A204.1 (cell line): ENCODE data around the gene RHOBTB1.
"Not testable (repeated sequence)": the region's sequence is repeated elsewhere in the genome, so short reads cannot be mapped to it uniquely, and the experiment has no call there.

Experiments used
- FAIRE-seq: peaks from 2 replicates; lab custom pipeline; 2012; peaks lifted over from hg19 to GRCh38; lab: Jason Lieb, UNC

Gene RHOBTB1

DNA sequence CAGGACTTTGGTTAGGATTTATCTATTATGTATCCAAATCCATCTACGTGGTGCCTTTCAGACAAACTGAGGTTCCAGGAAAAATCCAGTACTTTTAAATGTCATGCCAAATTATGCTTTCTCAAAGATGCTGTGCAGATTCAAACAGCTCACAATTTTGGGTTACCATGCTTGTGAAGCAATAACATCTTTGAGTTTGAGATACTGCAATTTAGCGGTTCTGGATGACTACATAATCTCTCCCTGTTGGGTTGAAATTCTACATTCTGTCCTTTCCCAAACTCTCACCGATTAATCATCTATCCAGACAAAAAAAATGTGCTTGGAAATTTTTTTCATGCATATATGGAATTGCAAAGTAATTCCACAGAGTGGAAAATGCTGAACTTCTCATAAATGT lies 3.5 kb downstream of the RHOBTB1 start:
- no peak for FAIRE-seq

DNA sequence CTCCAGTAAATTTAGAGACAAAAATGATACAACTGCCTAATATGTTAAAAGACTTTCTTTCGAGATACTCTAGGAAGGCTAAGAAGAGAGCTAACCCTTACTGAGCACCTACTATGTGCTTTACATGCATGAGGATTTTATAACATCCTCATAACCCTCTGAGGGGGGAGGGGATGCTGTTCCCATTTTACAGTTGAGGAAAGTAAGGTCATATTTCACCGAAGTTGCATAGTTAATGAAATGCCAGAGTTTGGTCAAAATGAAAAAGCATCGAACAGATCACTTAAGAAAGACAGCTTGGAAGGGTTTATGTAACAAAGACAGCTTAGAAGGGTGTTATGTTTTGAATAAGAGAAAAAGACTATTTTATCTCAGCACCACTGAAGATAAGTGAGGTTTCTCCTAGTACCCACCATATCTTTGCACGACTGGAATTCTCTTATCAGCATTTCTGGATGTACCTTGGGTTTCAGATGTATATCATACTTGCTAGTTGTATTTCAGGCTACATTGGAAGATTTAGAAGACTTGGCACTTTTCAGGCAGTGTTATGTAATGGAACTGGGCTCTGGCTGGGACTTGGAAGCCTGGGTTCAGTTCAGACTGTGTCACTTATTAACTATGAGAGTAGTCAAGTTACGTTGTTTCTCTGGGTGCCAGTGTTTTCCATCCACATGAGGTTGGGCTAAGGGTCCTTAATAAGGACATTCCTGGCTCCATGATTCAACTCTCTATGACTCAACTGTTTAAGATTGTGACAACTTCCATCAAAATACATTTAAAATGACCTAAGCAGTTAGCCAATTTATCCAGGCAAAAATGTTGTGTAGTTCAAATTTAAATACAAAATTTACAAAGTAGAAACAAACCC lies 6.0 kb downstream of the RHOBTB1 start:
- FAIRE-seq: no peak

DNA sequence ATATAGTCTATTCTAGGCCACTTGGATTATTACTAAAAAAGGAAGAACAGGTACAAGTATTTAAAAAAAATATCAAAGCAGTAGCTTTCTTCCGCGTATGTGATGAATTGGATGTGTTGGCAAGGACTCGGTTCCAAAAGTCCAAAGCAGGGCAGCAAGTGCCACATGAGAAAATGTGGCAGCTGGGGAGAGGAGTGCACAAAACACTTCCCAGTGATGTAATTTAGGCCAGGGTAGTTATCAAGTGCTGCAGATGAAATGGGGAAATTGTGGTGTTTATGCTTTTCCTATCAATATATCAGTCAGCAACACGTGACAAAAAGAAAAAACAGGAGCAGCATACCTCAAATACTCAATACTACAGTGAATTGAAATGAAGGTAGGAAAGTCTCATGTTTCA lies 7.0 kb downstream of the RHOBTB1 start:
- no peak for FAIRE-seq

DNA sequence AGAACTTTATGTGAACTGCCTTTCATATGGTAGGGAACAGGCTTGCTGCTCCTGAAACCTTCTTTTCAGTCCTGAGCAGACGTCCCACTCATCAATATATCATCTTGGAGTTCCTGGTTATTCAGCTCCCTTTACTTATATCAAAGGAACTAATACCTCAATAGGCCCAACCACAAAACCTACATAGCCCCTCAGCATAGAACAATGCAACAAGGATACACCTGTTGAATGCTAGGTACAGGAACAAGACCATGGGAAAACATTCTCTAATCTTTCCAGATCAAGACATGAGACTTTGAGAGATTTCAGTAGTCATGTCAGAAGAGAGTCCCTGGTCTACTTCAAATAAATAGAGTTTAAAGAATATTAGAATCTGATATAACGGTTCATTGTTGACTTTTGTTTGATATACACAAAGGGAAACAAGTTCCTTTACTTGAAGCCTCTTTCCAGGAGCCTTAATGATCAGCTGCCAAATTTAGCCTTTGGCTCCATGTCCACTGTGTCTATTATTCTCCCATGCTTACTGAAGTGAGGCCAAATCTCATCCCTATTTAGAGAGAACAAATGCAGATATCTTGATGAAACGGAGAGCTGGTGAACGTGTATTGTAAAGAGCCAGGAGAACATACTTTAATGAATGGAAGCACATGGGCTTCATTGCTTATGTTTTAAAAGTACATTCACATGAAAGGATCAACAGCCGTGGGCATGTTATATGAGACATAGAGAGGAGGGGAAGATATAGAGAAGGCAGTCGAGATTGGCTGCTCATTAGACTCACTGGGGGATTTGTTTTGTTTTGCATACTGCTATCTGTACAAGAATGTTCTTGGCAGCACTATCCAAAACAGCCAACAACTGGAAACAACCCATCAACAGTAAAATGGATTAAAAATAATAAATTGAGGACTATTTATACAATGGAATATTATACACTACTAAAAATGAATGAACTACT lies 9.5 kb downstream of the RHOBTB1 start:
- FAIRE-seq: no peak

DNA sequence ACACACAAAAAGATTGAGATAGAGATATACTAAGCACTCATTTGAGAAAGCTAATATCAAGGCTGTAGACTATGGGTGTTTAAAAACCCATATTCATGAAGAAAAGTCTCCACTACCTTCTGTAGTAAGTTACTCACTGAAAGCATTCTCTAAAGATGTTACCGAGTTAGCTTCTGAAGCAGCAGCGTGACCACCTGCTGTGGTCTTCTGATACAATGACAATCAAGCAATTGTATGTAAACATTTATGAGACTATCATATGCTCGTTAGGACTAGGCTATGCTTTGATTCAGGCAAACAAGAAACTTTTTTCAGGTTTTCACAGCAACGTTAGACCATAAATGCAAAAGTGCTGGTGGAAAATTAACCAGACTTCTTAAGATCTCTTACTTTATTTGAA lies 11.2 kb downstream of the RHOBTB1 start:
- FAIRE-seq: no peak

DNA sequence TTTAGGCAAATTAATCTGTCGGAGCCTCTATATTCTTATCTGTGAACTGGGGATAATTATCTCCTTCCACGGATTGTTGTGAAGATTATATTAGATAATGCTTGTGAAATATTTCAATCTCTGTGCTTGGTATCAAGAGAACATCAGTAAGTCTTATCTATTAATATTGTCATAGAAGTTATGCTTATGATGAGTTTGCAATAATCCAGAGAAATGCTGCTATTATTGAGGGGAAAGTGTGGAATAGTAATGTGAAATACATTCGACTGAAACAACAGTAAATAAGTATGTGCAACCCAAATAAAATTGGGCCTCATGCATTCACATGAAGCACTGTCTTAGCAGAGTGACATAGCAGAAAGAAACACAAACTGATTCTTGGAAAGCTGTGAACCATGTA lies 13.7 kb downstream of the RHOBTB1 start:
- no peak for FAIRE-seq

DNA sequence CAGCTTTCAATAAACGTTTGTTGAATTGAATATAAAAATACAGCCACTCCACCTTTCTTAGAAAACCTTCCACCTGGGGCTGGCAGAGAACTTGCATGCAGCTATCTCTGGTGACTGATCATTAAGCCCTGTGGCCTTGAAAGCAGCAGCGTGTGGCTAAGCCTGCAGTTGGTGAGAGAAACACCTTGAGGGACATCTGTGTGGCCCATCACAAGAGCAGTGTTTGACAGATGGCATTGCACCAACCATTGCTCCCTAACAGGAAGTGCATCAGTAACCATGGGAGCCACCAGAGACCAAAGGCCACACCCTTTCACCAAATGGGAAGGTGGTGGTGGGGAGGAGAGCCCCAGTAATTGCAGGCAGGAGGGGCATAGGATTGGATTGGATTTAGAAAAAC lies 22.4 kb downstream of the RHOBTB1 start:
- no peak for FAIRE-seq

DNA sequence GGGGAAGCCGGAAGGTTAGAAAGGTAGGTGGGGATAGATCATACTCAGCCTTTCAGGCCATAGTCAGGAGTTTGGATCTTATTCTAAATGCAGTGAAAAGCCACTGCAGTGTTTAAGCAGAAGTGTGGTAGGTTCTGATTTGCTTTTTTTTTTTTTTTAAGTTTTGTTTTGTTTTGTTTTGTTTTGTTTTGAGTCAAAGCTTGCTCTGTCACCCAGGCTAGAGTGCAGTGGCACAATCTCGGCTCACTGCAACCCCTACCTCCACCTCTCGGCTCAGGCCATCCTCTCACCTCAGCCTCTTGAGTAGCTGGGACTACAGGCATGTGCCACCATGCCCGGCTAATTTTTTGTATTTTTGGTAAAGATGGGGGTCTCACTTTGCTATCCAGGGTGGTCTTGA lies 23.5 kb downstream of the RHOBTB1 start:
- FAIRE-seq: no peak

DNA sequence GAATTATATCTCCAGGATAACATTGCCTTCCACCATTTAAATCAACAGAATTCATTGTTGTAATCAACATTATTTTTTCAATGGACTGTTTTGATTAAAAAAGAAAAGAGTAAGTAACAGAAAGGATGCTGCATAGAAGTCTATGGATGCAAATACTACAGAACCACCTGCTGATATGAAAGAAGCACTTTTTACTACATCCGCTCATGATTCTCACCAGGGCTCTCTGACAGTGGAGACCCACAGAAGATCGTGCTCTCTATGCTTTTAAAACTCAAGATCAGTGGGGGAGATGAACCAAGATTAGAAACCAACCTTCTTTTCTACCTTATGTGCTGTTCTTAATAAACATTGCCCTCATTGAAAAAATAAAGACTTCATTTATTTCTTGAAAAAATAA lies 24.4 kb downstream of the RHOBTB1 start:
- FAIRE-seq: no peak

DNA sequence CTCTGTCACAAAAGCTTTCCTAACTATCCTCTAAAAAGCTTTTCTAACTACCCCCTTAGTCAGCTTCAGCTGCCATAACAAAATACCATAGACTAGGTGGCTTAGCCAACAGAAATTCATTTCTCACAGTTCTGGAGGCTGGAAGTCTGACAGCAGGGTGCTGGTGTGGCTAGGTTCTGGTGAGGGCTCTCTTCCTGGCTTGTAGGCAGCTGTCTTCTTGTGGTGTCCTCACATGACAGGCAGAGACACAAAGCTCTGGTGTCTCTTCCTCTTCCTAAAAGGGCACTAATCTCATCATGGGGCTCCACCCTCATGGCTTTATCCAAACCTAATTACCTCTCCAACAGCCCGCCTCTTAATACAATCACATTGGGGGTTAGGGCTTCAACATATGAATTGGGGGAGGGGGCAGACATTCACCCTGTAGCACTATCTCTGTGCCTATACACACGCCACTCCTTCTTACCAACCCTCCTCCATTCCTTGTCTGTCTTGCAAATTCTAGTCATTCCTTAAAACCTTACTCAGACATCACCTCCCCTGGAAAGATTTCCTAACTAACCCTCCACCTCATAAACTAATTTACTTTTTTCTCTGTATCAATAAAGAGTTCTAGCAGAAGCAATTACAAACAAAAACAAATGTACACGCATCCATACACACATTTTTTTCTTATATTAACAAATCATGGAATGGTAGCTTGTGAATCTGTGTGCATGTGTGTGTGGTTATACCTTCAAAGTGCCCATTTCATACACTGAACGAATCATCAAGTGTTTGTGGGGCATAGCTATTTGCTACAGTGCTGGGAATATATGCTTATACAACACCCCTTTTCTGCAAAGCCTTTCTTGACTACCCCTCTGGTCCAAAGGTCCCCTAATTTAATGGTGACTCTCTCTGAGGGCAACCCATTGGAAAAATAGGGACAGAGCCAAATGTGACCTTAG lies 26.4 kb downstream of the RHOBTB1 start:
- no peak for FAIRE-seq

DNA sequence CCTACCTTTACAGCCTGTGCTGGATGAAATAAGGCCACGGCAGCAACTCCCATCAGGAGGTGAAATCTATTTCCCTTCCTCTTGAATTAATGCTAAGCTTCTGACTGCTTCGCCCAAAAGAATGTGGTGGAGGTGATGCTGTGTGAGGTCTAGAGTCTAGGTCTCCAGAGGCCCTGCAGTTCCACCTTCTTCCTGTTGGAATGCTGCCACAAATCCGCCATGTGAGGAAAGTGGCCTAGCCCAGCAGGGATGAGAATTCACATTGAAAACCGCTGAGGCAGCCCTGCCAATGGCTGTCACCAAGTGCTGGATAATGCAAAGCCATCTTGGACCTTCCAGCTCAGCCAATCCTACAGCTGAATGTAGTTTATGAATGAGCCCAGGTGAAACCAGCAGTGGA lies 28.0 kb downstream of the RHOBTB1 start:
- FAIRE-seq: no peak

DNA sequence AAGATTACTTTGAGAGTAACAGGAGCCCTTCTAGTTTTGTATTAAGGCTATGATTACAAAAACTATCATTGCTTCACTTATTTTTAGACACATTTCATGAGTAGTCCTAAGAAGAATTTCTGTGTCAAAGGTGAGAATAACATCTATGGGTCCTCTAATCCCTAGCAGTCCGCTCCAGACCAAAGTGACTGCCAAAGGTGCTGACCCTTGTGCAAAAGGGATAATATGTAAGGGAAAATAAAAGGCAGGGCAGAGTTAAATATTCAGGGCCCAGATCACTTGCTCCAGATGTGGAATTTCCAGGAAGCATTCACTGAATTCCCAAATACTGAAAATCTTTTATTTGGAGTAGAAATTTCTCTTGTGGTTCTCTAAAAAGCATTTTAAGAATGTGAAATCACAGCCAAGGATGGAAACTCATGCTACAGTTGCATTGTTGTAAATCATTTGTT lies 29.3 kb downstream of the RHOBTB1 start:
- FAIRE-seq: no peak

DNA sequence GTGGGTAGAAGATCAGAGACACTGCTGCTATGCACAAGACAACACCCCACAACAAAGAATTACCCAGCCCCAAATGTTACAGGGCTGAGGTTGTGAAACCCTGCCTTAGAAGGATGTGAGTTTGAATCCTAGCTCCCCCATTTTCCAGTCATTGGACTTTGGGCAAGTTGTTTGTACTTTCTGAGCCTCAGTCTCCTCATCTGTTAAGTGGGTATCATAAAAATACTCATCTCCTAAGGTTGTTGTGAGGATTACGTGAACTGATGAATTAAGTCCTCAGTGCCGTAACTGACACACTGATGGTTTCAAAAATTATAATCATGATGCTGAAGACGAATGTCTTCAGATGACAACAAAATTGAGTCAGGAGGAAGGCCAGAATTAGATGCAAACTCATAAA lies 30.3 kb downstream of the RHOBTB1 start:
- no peak for FAIRE-seq

DNA sequence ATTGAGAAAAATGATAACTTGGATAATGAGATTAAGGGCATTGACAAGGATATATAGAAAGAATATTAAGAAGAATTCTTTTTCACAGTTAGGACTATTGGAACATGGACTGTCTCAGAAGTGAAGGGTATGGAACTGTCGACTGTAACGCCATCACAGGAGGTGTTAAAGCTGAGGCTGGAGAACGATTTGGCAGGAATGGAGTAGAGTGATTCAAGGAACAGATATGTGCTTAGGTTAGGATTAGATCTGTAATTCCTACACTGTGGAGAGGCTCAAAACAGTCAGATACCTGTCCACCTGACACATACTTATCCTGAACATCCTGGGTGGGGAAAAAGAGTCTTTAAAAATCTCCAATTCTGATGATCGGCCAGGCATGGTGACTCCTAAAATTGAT lies 30.9 kb downstream of the RHOBTB1 start:
- FAIRE-seq: no peak

DNA sequence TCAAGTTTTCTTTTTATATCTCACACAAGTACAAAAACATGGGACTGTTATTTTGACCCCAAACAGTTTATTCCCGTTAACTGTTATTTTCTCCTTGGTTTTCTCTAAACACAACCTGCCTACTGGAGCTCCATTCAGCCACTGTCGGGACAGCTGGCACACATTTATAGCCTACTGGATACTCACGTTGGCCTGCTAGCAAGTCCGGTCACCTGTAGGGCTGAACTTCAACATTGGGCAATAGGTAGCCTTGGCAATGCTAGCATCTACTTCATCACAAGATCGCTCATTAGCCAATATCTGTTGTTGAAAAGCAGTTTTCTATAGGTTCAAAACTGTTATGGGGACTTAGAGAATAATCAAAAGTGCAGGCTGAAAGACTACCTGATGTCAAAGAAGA lies 32.3 kb downstream of the RHOBTB1 start:
- no peak for FAIRE-seq

DNA sequence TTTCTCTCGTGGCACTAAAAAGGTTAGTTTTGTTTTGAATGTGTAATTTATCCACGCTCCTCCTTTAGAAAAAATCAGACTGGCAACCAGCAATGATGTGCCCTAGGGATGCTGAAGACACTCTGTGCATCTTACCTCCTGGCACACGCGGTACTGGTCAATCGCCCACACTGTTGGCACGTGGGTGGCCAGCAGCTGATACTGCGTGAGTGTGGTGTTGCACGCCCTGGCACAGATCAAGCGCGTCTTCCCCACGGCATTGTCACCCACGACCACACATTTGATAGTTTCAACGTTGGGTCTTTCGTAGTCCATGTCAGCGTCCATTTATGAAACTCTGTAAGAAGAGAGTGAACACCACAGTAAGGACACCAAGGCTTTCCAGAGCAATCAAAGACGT lies 32.8 kb downstream of the RHOBTB1 start:
- no peak for FAIRE-seq

DNA sequence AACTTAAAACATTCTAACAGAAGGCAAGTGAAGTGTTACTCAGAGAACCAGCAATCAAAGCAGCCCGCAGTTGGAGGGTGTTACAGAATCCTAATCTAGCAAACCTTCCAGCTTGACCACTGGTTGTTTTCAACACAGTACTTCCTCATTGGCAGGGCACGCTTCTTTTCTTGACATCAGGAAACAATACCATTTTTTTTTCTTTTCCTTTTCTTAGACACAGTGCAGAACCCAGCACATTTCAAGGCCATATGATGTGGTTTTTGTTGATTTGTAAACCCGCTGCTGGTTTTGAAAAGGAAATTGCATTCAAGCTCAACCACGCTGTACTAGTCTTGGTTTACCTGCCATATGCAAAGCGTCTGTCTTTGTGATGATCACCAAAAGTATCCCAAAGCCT lies 33.4 kb downstream of the RHOBTB1 start:
- no peak for FAIRE-seq

DNA sequence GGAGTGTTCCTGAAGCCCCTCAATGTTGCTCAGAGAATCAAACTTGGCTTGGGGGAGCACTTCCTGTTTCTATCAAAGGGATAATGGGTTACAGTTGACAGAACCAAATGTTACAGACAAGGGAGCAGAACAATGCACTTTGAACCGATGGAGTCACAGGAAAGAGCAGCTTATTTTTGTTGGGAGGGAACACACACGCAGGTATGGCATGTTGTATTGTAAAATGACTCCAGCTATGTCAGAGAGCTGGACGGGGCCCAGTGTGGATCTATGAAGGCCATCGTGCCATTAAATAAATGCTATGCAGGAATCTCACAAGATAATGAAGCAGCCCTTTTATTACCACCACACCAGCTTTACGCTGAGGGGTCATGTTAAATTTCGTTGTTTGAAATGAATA lies 35.1 kb downstream of the RHOBTB1 start:
- no peak for FAIRE-seq

DNA sequence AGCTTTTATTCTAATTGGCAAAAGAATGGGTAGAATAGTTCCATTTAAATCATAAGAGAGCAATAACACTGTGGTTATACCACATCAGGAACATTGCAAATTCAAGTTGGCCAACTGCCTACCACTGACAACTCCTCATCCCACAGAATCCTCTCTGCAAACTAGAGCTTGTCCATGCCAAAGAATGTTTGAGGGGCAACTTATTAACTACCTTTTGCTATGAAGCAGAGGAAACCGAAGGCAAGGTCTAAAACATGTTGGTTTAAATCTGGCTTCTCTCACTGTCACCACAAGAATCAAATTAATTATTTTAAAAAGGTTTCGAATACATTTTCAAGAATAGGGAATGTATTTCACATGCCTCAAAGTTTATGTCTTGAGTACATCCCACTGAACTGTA lies 36.0 kb downstream of the RHOBTB1 start:
- FAIRE-seq: no peak

DNA sequence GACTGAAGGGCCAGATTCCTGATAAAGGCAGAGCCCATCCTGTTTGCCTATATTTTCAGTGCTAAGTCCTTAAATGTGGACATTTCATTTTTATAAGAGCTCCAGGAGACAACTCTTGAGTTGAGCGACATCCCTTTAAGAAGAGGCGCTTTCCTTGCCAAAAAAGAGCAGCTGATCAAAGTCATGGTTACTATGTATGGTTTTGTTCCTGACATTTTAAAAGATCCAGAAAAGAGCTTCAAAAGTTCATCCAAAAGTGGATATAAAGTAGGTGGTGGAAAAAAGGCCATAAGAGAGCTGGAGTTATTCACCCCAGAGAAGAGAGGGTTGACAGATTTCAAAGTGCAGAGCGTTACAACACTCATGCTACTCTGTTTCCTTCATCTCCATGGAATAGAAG lies 36.7 kb downstream of the RHOBTB1 start:
- no peak for FAIRE-seq

DNA sequence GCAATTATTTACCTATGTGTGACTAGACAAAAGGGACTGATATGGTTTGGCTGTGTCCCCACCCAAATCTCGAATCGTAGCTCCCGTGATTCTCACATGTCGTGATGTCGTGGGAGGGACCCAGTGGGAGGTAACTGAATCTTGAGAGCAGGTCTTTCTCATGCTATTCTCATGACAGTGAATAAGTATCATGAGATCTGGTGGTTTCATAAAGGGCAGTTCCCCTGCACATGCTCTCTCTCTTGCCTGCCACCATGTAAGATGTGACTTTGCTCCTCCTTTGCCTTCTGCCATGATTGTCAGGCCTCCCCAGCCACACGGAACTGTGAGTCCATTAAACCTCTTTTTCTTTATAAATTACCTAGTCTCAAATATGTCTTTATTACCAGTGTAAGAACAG lies 37.2 kb downstream of the RHOBTB1 start:
- FAIRE-seq: not testable (repeated sequence)

DNA sequence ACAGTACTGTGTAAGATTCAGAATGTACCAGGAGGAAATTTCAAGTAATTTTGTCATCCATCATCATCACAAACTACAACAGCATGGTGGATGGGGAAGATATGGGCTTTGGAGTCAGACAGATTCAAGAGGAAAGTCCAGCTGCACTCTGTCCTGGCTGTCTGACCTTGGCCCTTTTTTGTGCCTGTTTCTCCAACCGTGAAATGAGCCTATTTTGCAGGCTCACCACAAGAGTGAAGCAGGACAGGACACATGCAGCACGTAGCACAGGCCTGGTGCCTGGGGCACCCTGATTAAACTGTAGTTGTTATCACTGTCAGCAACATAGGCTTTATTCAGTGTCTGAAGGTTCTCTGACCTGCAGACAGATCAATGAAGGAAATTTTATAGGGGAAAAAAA lies 37.6 kb downstream of the RHOBTB1 start:
- FAIRE-seq: no peak
